ENCODE results near the gene LAMB4. TPM values are rescaled to one million over a fixed set of nuclear protein-coding genes. Genes with fewer than 3 reads are reported as not detected.

LAMB4 gene
- total and polyA plus RNA-seq, 2 donors (not counting 1 experiment from before 2014, with no cell fraction given) = not detected

GRCh38 chr7:108024538-108024937, 105.6 kb downstream of the LAMB4 start:
- no peak overlapping the region for H3K4me3 ChIP-seq (ENCODE audit: control extremely low read depth in 1 of 5, extremely low read depth in 1 of 5, insufficient read depth in 1 of 5, low read depth in 2 of 5, low read length in 4 of 5)
- H3K79me2 ChIP-seq (ENCODE audit: control insufficient read depth, insufficient read depth, low read length) = no peaks in the 10 kb centered on the region
- CTCF ChIA-PET = no interaction called here
- ATAC-seq (ENCODE audit: low read depth) = no peak
- H3K27ac ChIP-seq (ENCODE audit: low read length in 2 of 2) = no peak overlapping the region
- no peak for TF ChIP-seq CTCF (IDR thresholded peaks at IDR 0.05)
- no peak for TF ChIP-seq EZH2 (IDR thresholded peaks at IDR 0.05; ENCODE audit: borderline replicate concordance, insufficient read depth, low read depth, low read length, poor library complexity, severe bottlenecking)
- no peak overlapping the region for H2AFZ ChIP-seq (ENCODE audit: insufficient read depth, low read depth, low read length, poor library complexity, severe bottlenecking)
- WGBS (ENCODE audit: insufficient coverage) = 100% methylated on average over 3 of the region's 6 CpGs
- H3K9me3 Mint-ChIP-seq (ENCODE audit: insufficient read depth) = no peaks in the 10 kb centered on the region
- DNase-seq = no peak
- H3K9me3 ChIP-seq (ENCODE audit: control extremely low read depth in 1 of 3, control insufficient read depth in 2 of 3, insufficient read depth in 1 of 3, low read length in 2 of 3) = no peaks in the 10 kb centered on the region
- H3K4me1 Mint-ChIP-seq = no peaks in the 10 kb centered on the region
- intact Hi-C loops (cut with micrococcal nuclease) = no loop called here
- H3K4me2 ChIP-seq (replicated peaks; ENCODE audit: low read depth, low read length, poor library complexity, severe bottlenecking) = no peak overlapping the region
- no peak overlapping the region for H3K9ac ChIP-seq (ENCODE audit: low read length)
- H3K27me3 ChIP-seq (replicated peaks in 1 of 4; ENCODE audit: control extremely low read depth in 1 of 4, control insufficient read depth in 3 of 4, insufficient read depth in 4 of 4, low read length in 3 of 4) = peaks cover 0 to 7% (median 0%) of the 10 kb centered on the region in 4 experiments
- no peak overlapping the region for H3K4me3 Mint-ChIP-seq
- no peaks in the 10 kb centered on the region for H4K20me1 ChIP-seq (ENCODE audit: control insufficient read depth, insufficient read depth, low read length, poor library complexity, severe bottlenecking)
- H3K4me1 ChIP-seq (ENCODE audit: control insufficient read depth in 2 of 2, insufficient read depth in 2 of 2, low read length in 2 of 2) = no peaks in the 10 kb centered on the region
- H3K27me3 Mint-ChIP-seq = peaks cover 41% of the 10 kb centered on the region
- POLR2A ChIA-PET = no interaction called here
- no peaks in the 10 kb centered on the region for H3K36me3 ChIP-seq (replicated peaks in 1 of 2; ENCODE audit: control extremely low read depth in 1 of 2, control insufficient read depth in 1 of 2, extremely low read depth in 1 of 2, insufficient read depth in 2 of 2, low read length in 1 of 2)
- H3K27ac Mint-ChIP-seq = no peak overlapping the region

GRCh38 chr7:108020585-108020984, 109.6 kb downstream of the LAMB4 start:
- Mint-ChIP-seq H3K9me3 (ENCODE audit: insufficient read depth) (no peaks in the 10 kb centered on the region), H3K4me3 (no peak overlapping the region), H3K4me1 (no peaks in the 10 kb centered on the region), H3K27ac (no peak overlapping the region), H3K27me3 (peaks cover 47% of the 10 kb centered on the region)
- H3K36me3 ChIP-seq (replicated peaks in 1 of 2; ENCODE audit: control extremely low read depth in 1 of 2, control insufficient read depth in 1 of 2, extremely low read depth in 1 of 2, insufficient read depth in 2 of 2, low read length in 1 of 2) = no peaks in the 10 kb centered on the region
- POLR2A ChIA-PET = no interaction called here
- WGBS (ENCODE audit: insufficient coverage) = no CpG with 5 or more reads among the region's 2 CpGs
- H3K27ac ChIP-seq (ENCODE audit: low read length in 2 of 2) = no peak overlapping the region
- H3K27me3 ChIP-seq (replicated peaks in 1 of 4; ENCODE audit: control extremely low read depth in 1 of 4, control insufficient read depth in 3 of 4, insufficient read depth in 4 of 4, low read length in 3 of 4) = peaks cover 0 to 5% (median 0%) of the 10 kb centered on the region in 4 experiments
- no peak overlapping the region for H3K4me3 ChIP-seq (ENCODE audit: control extremely low read depth in 1 of 5, extremely low read depth in 1 of 5, insufficient read depth in 1 of 5, low read depth in 2 of 5, low read length in 4 of 5)
- no peaks in the 10 kb centered on the region for H3K9me3 ChIP-seq (ENCODE audit: control extremely low read depth in 1 of 3, control insufficient read depth in 2 of 3, insufficient read depth in 1 of 3, low read length in 2 of 3)
- CTCF ChIA-PET = interaction anchor here (1.2 kb wide), 1 partner anchor 125 kb away, joined by 4 read pairs; no protein-coding TSS in a partner anchor
- no peak overlapping the region for H3K9ac ChIP-seq (ENCODE audit: low read length)
- no peak for DNase-seq
- intact Hi-C loops (cut with micrococcal nuclease) = no loop called here
- H4K20me1 ChIP-seq (ENCODE audit: control insufficient read depth, insufficient read depth, low read length, poor library complexity, severe bottlenecking) = no peaks in the 10 kb centered on the region
- H3K79me2 ChIP-seq (ENCODE audit: control insufficient read depth, insufficient read depth, low read length) = no peaks in the 10 kb centered on the region
- H3K4me1 ChIP-seq (ENCODE audit: control insufficient read depth in 2 of 2, insufficient read depth in 2 of 2, low read length in 2 of 2) = no peaks in the 10 kb centered on the region
- no peak overlapping the region for H2AFZ ChIP-seq (ENCODE audit: insufficient read depth, low read depth, low read length, poor library complexity, severe bottlenecking)
- H3K4me2 ChIP-seq (replicated peaks; ENCODE audit: low read depth, low read length, poor library complexity, severe bottlenecking) = no peak overlapping the region
- TF ChIP-seq CTCF (IDR thresholded peaks at IDR 0.05) (no peak), EZH2 (IDR thresholded peaks at IDR 0.05; ENCODE audit: borderline replicate concordance, insufficient read depth, low read depth, low read length, poor library complexity, severe bottlenecking) (no peak)
- ATAC-seq (ENCODE audit: low read depth) = no peak
